Neural cell (in vitro differentiated cells): ENCODE measurements around the gene P2RY11. TPM values are rescaled to one million over a fixed set of nuclear protein-coding genes. Genes with fewer than 3 reads are reported as not detected.

ENCODE experiments used
- H2AFZ ChIP-seq: fragments of 200-600, 300-800 bp; sonication (generic), shearing (Covaris generic); 2 replicates; pipeline ENCODE4 v1.6.0; 2014; ENCODE audit warnings: low read depth, mild to moderate bottlenecking, antibody characterized with exemption, low read length, moderate library complexity
- H3F3A ChIP-seq: fragments of 200-600 bp; shearing (Covaris generic); 2 replicates; pipeline ENCODE4 v1.6.1; 2016; ENCODE audit warnings: mild to moderate bottlenecking, moderate library complexity, mixed read lengths, antibody characterized with exemption, low read length; ENCODE audit not compliant: insufficient read depth, poor library complexity, severe bottlenecking
- H3K27ac ChIP-seq: fragments of 200-600, 300-800 bp; sonication (generic), shearing (Covaris generic); 2 replicates; pipeline ENCODE4 v1.5.1; 2014; ENCODE audit warnings: mild to moderate bottlenecking, low read length, moderate library complexity
- H3K27me3 ChIP-seq: fragments of 300-800, 200-600 bp; sonication (generic), shearing (Covaris generic); 2 replicates; pipeline ENCODE4 v1.6.0; 2014; ENCODE audit warnings: mild to moderate bottlenecking, low read depth, low read length, moderate library complexity; ENCODE audit not compliant: insufficient read depth
- H3K36me3 ChIP-seq: fragments of 300-800, 200-600 bp; sonication (generic), shearing (Covaris generic); 2 replicates; pipeline ENCODE4 v1.5.1; 2014; ENCODE audit warnings: mild to moderate bottlenecking, antibody characterized with exemption, low read length, moderate library complexity; ENCODE audit not compliant: insufficient read depth
- H3K4me2 ChIP-seq: fragments of 300-800, 200-600 bp; sonication (generic), shearing (Covaris generic); 2 replicates; pipeline ENCODE4 v1.6.0; 2014; ENCODE audit warnings: mild to moderate bottlenecking, low read length
- H3K4me3 ChIP-seq: fragments of 300-800, 200-600 bp; sonication (generic), shearing (Covaris generic); 2 replicates; pipeline ENCODE4 v1.5.1; 2014; ENCODE audit warnings: mild to moderate bottlenecking, low read length, moderate library complexity
- H3K79me2 ChIP-seq: fragments of 200-600 bp; shearing (Covaris generic); replicated peaks from 2 replicates; pipeline ENCODE4 v1.6.0; 2014; ENCODE audit warnings: mild to moderate bottlenecking, low read length, moderate library complexity; ENCODE audit not compliant: insufficient read depth
- H3K9ac ChIP-seq: fragments of 300-800, 200-600 bp; sonication (generic), shearing (Covaris generic); 2 replicates; pipeline ENCODE4 v1.6.1; 2016; ENCODE audit warnings: mild to moderate bottlenecking, low read length, mixed read lengths
- H3K9me2 ChIP-seq: fragments of 200-600 bp; shearing (Covaris generic); 2 replicates; pipeline ENCODE4 v1.6.1; 2016; ENCODE audit warnings: mild to moderate bottlenecking, low read length, mixed read lengths; ENCODE audit not compliant: insufficient read depth
- H3K9me3 ChIP-seq: fragments of 200-600, 300-800 bp; sonication (generic), shearing (Covaris generic); 2 replicates; pipeline ENCODE4 v1.6.1; 2016; ENCODE audit warnings: mild to moderate bottlenecking, mixed run types, low read length, moderate library complexity, mixed read lengths
- H4K20me1 ChIP-seq: fragments of 200-600 bp; shearing (Covaris generic); 2 replicates; pipeline ENCODE4 v1.6.1; 2016; ENCODE audit warnings: mild to moderate bottlenecking, mixed run types; ENCODE audit not compliant: insufficient read depth
- EP300 ChIP-seq: fragments of 450-650 bp; conservative IDR thresholded peaks from 2 replicates; pipeline ENCODE4 v1.6.1; 2014; ENCODE audit warnings: antibody characterized with exemption, mild to moderate bottlenecking, moderate library complexity; ENCODE audit not compliant: poor library complexity, severe bottlenecking
- EZH2 ChIP-seq: fragments of 200-600, 300-800 bp; shearing (Covaris generic), sonication (generic); IDR thresholded peaks from 2 replicates; pipeline ENCODE4 v1.6.1; 2014; ENCODE audit warnings: antibody characterized with exemption, low read length, borderline replicate concordance, mild to moderate bottlenecking; ENCODE audit not compliant: insufficient read depth, poor library complexity, severe bottlenecking
- MXI1 ChIP-seq: fragments of 450-650 bp; conservative IDR thresholded peaks from 2 replicates; pipeline ENCODE4 v1.6.1; 2014; ENCODE audit warnings: antibody characterized with exemption, mild to moderate bottlenecking; ENCODE audit not compliant: poor library complexity, severe bottlenecking
- POLR2AphosphoS5 ChIP-seq: IDR thresholded peaks from 2 replicates; pipeline ENCODE4 v1.6.1; 2012
- RAD21 ChIP-seq: fragments of 450-650 bp; conservative IDR thresholded peaks from 2 replicates; pipeline ENCODE4 v1.6.1; 2014; ENCODE audit warnings: antibody characterized with exemption, mild to moderate bottlenecking, moderate library complexity
- SMC3 ChIP-seq: fragments of 450-650 bp; conservative IDR thresholded peaks from 2 replicates; pipeline ENCODE4 v1.6.1; 2014; ENCODE audit warnings: antibody characterized with exemption, mild to moderate bottlenecking, moderate library complexity; ENCODE audit not compliant: poor library complexity
- TAF1 ChIP-seq: IDR thresholded peaks from 2 replicates; pipeline ENCODE4 v1.6.1; 2012; ENCODE audit warnings: low read depth
- polyA plus RNA-seq: library from polyadenylated mRNA; depleted of rRNA; stranded (reverse); fragments of >200 nt; gene quantifications from 2 replicates; pipeline ENCODE4 v1.2.3, GENCODE V29; 2014
- TF ChIP-seq, protein P1 (sequence below): IDR thresholded peaks from 2 replicates; pipeline ENCODE4 v1.6.1; 2012; ENCODE audit warnings: borderline replicate concordance
- TF ChIP-seq, protein P2 (sequence below): fragments of 450-650 bp; IDR thresholded peaks from 2 replicates; pipeline ENCODE4 v1.5.1; 2014; ENCODE audit warnings: antibody characterized with exemption, mild to moderate bottlenecking, moderate library complexity; ENCODE audit not compliant: poor library complexity, severe bottlenecking

Gene P2RY11
- polyA plus RNA-seq, 1 donor from 2014 or later: 5.4 TPM

DNA sequence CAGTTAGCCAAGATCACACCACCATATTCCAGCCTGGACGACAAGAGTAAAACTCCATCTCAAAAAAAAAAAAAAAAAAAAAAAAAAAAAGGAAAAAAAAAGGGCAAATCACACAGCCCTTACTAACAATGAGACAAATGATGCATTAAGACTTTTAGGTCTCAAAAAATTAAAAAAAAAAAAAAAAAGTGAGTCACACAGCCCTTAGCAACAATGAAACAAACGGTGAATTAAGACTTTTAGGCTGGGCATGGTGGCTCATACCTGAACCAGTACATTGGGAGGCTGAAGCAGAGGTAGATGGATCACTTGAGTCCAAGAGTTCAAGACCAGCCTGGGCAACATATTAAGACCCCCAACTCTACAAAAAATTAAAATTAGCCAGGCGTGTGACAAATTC is 40.6 kb downstream of the P2RY11 start:
- Histone ChIP-seq H3K36me3 (no peaks in the 10 kb centered on the region), H3F3A (no peaks in the 10 kb centered on the region), H4K20me1 (no peaks in the 10 kb centered on the region), H3K9ac (no peak overlapping the region), H3K4me3 (no peak overlapping the region), H3K9me2 (no peaks in the 10 kb centered on the region), H3K4me2 (no peak overlapping the region), H3K9me3 (no peaks in the 10 kb centered on the region), H2AFZ (no peak overlapping the region), H3K27me3 (no peaks in the 10 kb centered on the region), H3K27ac (no peak overlapping the region), H3K79me2 (no peaks in the 10 kb centered on the region)
- no peak for TF ChIP-seq MXI1
- TF ChIP-seq EZH2: no peak
- TF ChIP-seq, protein P1, sequence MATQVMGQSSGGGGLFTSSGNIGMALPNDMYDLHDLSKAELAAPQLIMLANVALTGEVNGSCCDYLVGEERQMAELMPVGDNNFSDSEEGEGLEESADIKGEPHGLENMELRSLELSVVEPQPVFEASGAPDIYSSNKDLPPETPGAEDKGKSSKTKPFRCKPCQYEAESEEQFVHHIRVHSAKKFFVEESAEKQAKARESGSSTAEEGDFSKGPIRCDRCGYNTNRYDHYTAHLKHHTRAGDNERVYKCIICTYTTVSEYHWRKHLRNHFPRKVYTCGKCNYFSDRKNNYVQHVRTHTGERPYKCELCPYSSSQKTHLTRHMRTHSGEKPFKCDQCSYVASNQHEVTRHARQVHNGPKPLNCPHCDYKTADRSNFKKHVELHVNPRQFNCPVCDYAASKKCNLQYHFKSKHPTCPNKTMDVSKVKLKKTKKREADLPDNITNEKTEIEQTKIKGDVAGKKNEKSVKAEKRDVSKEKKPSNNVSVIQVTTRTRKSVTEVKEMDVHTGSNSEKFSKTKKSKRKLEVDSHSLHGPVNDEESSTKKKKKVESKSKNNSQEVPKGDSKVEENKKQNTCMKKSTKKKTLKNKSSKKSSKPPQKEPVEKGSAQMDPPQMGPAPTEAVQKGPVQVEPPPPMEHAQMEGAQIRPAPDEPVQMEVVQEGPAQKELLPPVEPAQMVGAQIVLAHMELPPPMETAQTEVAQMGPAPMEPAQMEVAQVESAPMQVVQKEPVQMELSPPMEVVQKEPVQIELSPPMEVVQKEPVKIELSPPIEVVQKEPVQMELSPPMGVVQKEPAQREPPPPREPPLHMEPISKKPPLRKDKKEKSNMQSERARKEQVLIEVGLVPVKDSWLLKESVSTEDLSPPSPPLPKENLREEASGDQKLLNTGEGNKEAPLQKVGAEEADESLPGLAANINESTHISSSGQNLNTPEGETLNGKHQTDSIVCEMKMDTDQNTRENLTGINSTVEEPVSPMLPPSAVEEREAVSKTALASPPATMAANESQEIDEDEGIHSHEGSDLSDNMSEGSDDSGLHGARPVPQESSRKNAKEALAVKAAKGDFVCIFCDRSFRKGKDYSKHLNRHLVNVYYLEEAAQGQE: no peak
- no peak for TF ChIP-seq RAD21
- TF ChIP-seq SMC3: no peak
- TF ChIP-seq TAF1: no peak
- TF ChIP-seq EP300: no peak
- TF ChIP-seq, protein P2, sequence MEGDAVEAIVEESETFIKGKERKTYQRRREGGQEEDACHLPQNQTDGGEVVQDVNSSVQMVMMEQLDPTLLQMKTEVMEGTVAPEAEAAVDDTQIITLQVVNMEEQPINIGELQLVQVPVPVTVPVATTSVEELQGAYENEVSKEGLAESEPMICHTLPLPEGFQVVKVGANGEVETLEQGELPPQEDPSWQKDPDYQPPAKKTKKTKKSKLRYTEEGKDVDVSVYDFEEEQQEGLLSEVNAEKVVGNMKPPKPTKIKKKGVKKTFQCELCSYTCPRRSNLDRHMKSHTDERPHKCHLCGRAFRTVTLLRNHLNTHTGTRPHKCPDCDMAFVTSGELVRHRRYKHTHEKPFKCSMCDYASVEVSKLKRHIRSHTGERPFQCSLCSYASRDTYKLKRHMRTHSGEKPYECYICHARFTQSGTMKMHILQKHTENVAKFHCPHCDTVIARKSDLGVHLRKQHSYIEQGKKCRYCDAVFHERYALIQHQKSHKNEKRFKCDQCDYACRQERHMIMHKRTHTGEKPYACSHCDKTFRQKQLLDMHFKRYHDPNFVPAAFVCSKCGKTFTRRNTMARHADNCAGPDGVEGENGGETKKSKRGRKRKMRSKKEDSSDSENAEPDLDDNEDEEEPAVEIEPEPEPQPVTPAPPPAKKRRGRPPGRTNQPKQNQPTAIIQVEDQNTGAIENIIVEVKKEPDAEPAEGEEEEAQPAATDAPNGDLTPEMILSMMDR: no peak
- TF ChIP-seq POLR2AphosphoS5: no peak

DNA sequence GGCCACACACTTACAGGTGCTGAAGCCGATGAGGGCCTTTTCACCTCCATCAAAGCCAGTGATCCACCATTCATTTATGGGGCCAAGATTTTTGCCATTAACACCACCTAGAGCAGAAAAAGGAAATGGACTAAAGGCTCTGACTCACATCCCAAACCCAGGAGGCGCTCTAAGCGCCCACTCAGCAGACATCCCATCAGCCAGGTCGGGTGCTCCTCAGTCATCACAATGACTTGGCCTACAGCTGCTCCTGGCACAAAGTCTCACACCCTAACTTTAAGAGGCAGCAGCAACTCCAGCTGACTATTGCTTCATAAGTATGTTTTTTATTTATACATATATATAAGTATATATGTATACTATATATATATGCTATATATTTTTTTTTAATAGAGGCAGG is 44.3 kb downstream of the P2RY11 start:
- H3K9me2 ChIP-seq: no peaks in the 10 kb centered on the region
- H2AFZ ChIP-seq: no peak overlapping the region
- no peaks in the 10 kb centered on the region for H3K9me3 ChIP-seq
- no peaks in the 10 kb centered on the region for H3K36me3 ChIP-seq
- no peaks in the 10 kb centered on the region for H4K20me1 ChIP-seq
- H3K27ac ChIP-seq: no peak overlapping the region
- H3K4me2 ChIP-seq: no peak overlapping the region
- no peak for TF ChIP-seq SMC3
- TF ChIP-seq EZH2: no peak
- TF ChIP-seq, protein P1: no peak
- TF ChIP-seq MXI1: no peak
- no peak for TF ChIP-seq POLR2AphosphoS5
- TF ChIP-seq, protein P2: no peak
- TF ChIP-seq TAF1: no peak
- TF ChIP-seq EP300: no peak
- no peak for TF ChIP-seq RAD21
- H3K9ac ChIP-seq: no peak overlapping the region
- no peaks in the 10 kb centered on the region for H3F3A ChIP-seq
- H3K79me2 ChIP-seq: no peaks in the 10 kb centered on the region
- H3K4me3 ChIP-seq: no peak overlapping the region
- H3K27me3 ChIP-seq: no peaks in the 10 kb centered on the region
